NCI-H345 treated with DMSO at 0.1 percent for 48 hours (cell line): ENCODE results near the gene CST4.
"Not testable (repeated sequence)": the region's sequence is repeated elsewhere in the genome, so short reads cannot be mapped to it uniquely, and the experiment has no call there.

Experiments used
- DNase-seq: peaks from one replicate; lab custom pipeline; 2025; ENCODE audit not compliant: unreplicated experiment; lab: John Stamatoyannopoulos, UW

The CST4 gene

GRCh38 chr20:23689399-23689690 is 507 bp upstream of the CST4 start:
- DNase-seq: no peak

GRCh38 chr20:23687986-23688385 is 852 bp downstream of the CST4 start:
- DNase-seq: no peak

GRCh38 chr20:23686046-23686750 is 2.6 kb downstream of the CST4 start:
- no peak for DNase-seq

GRCh38 chr20:23685529-23685896 is 3.3 kb downstream of the CST4 start:
- not testable (repeated sequence) for DNase-seq

- DNase-seq: no peak
Observed at GRCh38 chr20:23684261-23684660, 4.6 kb downstream of the CST4 start.

GRCh38 chr20:23683807-23684206 is 5.0 kb downstream of the CST4 start:
- DNase-seq: no peak

GRCh38 chr20:23683281-23683680 is 5.6 kb downstream of the CST4 start:
- no peak for DNase-seq

GRCh38 chr20:23680146-23680545 is 8.7 kb downstream of the CST4 start:
- no peak for DNase-seq

- DNase-seq: no peak
Observed at GRCh38 chr20:23679133-23680092, 9.4 kb downstream of the CST4 start.

GRCh38 chr20:23673209-23673608 is 15.6 kb downstream of the CST4 start:
- DNase-seq: no peak

GRCh38 chr20:23672158-23672557 is 16.7 kb downstream of the CST4 start:
- DNase-seq: no peak

- no peak for DNase-seq
Observed at GRCh38 chr20:23671479-23671878, 17.4 kb downstream of the CST4 start.

GRCh38 chr20:23670361-23670760 is 18.5 kb downstream of the CST4 start:
- no peak for DNase-seq

GRCh38 chr20:23669866-23670265 is 19.0 kb downstream of the CST4 start:
- no peak for DNase-seq

GRCh38 chr20:23669327-23669726 is 19.5 kb downstream of the CST4 start:
- DNase-seq: no peak

- peak; percentile 64 for DNase-seq
Observed at GRCh38 chr20:23668477-23668951, 20.3 kb downstream of the CST4 start.

GRCh38 chr20:23667666-23668065 is 21.2 kb downstream of the CST4 start:
- no peak for DNase-seq

GRCh38 chr20:23666698-23667097 is 22.1 kb downstream of the CST4 start:
- no peak for DNase-seq

- DNase-seq: no peak
Observed at GRCh38 chr20:23666189-23666588, 22.6 kb downstream of the CST4 start.

GRCh38 chr20:23664954-23665353 is 23.9 kb downstream of the CST4 start:
- no peak for DNase-seq

GRCh38 chr20:23664046-23664445 is 24.8 kb downstream of the CST4 start:
- DNase-seq: not testable (repeated sequence)

- no peak for DNase-seq
Observed at GRCh38 chr20:23663180-23663579, 25.7 kb downstream of the CST4 start.
